HG03342 (cell line): ENCODE results near the gene PRSS3.
"Not testable (repeated sequence)": the region's sequence is repeated elsewhere in the genome, so short reads cannot be mapped to it uniquely, and the experiment has no call there.

Source experiments
- ATAC-seq: cut with Tn5 transposase; IDR thresholded peaks from one replicate; pipeline ENCODE4 v1.9.1; 2021; ENCODE audit warnings: mild to moderate bottlenecking, moderate library complexity; ENCODE audit not compliant: unreplicated experiment

The PRSS3 gene

GRCh38 chr9:33795281-33795680 is at the start of gene PRSS3:
PRSS3 (plus strand) TSS chr9:33795561; CDS start chr9:33795574, 13 bp downstream.
- no peak for ATAC-seq

GRCh38 chr9:33748633-33749304 is 46.6 kb upstream of the PRSS3 start:
- ATAC-seq = no peak

- ATAC-seq = not testable (repeated sequence)
Observed at GRCh38 chr9:33749305-33749654, 46.1 kb upstream of the PRSS3 start.

- no peak for ATAC-seq
Observed at GRCh38 chr9:33750307-33750838, 45.0 kb upstream of the PRSS3 start.

- ATAC-seq = no peak
Observed at GRCh38 chr9:33750839-33751339, 44.5 kb upstream of the PRSS3 start.

- ATAC-seq = no peak
Observed at GRCh38 chr9:33751536-33752129, 43.7 kb upstream of the PRSS3 start.

- ATAC-seq = no peak
Observed at GRCh38 chr9:33752130-33752637, 43.2 kb upstream of the PRSS3 start.

GRCh38 chr9:33752789-33753188 is 42.6 kb upstream of the PRSS3 start:
- not testable (repeated sequence) for ATAC-seq

GRCh38 chr9:33759648-33760047 is 35.7 kb upstream of the PRSS3 start:
- not testable (repeated sequence) for ATAC-seq

GRCh38 chr9:33762343-33762742 is 33.0 kb upstream of the PRSS3 start:
- no peak for ATAC-seq

GRCh38 chr9:33763709-33764108 is 31.7 kb upstream of the PRSS3 start:
- not testable (repeated sequence) for ATAC-seq

- no peak for ATAC-seq
Observed at GRCh38 chr9:33765411-33765810, 29.9 kb upstream of the PRSS3 start.

GRCh38 chr9:33770156-33770880 is 25.0 kb upstream of the PRSS3 start:
- not testable (repeated sequence) for ATAC-seq

GRCh38 chr9:33773135-33773534 is 22.2 kb upstream of the PRSS3 start:
- ATAC-seq = not testable (repeated sequence)

GRCh38 chr9:33774074-33774659 is 21.2 kb upstream of the PRSS3 start:
- ATAC-seq = not testable (repeated sequence)

GRCh38 chr9:33776578-33776977 is 18.8 kb upstream of the PRSS3 start:
- no peak for ATAC-seq

GRCh38 chr9:33778700-33779351 is 16.5 kb upstream of the PRSS3 start:
- peak; percentile 74 for ATAC-seq

- no peak for ATAC-seq
Observed at GRCh38 chr9:33780276-33780675, 15.1 kb upstream of the PRSS3 start.

- no peak for ATAC-seq
Observed at GRCh38 chr9:33781736-33782135, 13.6 kb upstream of the PRSS3 start.

- ATAC-seq = no peak
Observed at GRCh38 chr9:33782395-33783152, 12.8 kb upstream of the PRSS3 start.
